Measurements from ENCODE around the gene SLC9B2.

DNA sequence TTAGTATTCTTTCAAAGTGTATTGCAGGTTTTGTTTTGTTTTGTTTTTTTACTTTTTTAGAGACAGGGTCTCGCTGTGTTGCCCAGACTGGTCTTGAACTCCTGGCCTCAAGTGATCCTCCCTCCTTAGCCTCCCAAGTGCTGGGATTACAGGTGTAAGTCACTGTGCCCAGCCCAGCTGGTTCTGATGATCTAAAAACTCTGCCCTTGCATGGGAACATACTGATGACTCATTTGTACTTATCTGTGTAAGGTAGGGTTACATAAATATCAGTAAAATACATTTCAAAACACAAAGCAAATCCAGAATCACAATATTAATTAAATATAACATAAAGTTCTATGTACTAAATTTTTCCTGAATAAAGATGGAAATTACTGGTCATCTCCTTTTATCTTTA lies 49.7 kb downstream of the SLC9B2 start:
- TF ChIP-seq CTCF (conservative IDR thresholded peaks at IDR 0.05; ENCODE audit: low read depth, low read length) = no peak
- no peak for TF ChIP-seq EZH2 (IDR thresholded peaks at IDR 0.05; ENCODE audit: borderline replicate concordance, low read depth, low read length, poor library complexity, severe bottlenecking)
